MCF 10A (cell line): Measurements from ENCODE around the gene VSTM4. TPM values are rescaled to one million over a fixed set of nuclear protein-coding genes. Genes with fewer than 3 reads are reported as not detected.

Experiments
- BruUV-seq: library from RNA; stranded (reverse); fragments of 400-500 nt; replicated peaks from 2 replicates; lab custom pipeline; 2021; lab: Mats Ljungman, UMichigan
- CTCF ChIA-PET: fragments of 300-600 bp; sonication (Branson Sonifier 250); formaldehyde crosslinking; extraction: SDS; loops from one replicate; lab custom pipeline; 2021; ENCODE audit warnings: antibody characterized with exemption, inconsistent platforms; lab: Yijun Ruan, JAX
- POLR2A ChIA-PET: fragments of 300-600, 350-650 bp; sonication (Branson Sonifier 250); formaldehyde crosslinking; extraction: SDS; loops from one replicate; lab custom pipeline; 2020; ENCODE audit warnings: antibody characterized with exemption, inconsistent platforms; lab: Yijun Ruan, JAX
- DNase-seq: peaks from one replicate; pipeline ENCODE4 v3.0.0-alpha.2; 2018; ENCODE audit not compliant: unreplicated experiment
- H3K27ac Mint-ChIP-seq: one replicate; pipeline ENCODE4 v1.8.0; 2022; ENCODE audit warnings: mild to moderate bottlenecking, low read depth, mixed read lengths; ENCODE audit not compliant: unreplicated experiment
- H3K27me3 Mint-ChIP-seq: one replicate; pipeline ENCODE4 v1.8.0; 2022; ENCODE audit warnings: mixed read lengths; ENCODE audit not compliant: insufficient read depth, unreplicated experiment
- H3K36me3 Mint-ChIP-seq: one replicate; pipeline ENCODE4 v1.8.0; 2022; ENCODE audit warnings: mild to moderate bottlenecking, moderate library complexity, mixed read lengths; ENCODE audit not compliant: insufficient read depth, unreplicated experiment
- H3K4me1 Mint-ChIP-seq: one replicate; pipeline ENCODE4 v1.8.0; 2022; ENCODE audit warnings: mixed read lengths; ENCODE audit not compliant: insufficient read depth, unreplicated experiment
- H3K4me3 Mint-ChIP-seq: one replicate; pipeline ENCODE4 v1.8.0; 2022; ENCODE audit warnings: mild to moderate bottlenecking, moderate library complexity, mixed read lengths; ENCODE audit not compliant: unreplicated experiment
- H3K9me3 Mint-ChIP-seq: one replicate; pipeline ENCODE4 v1.8.0; 2022; ENCODE audit warnings: mixed read lengths; ENCODE audit not compliant: unreplicated experiment
- intact Hi-C: fragments of 100-400 bp; cut with micrococcal nuclease; formaldehyde crosslinking; loops from 2 replicates; pipeline ENCODE4 v1.14.1; 2022
- total RNA-seq: library from RNA; stranded (reverse); gene quantifications from 2 replicates; pipeline ENCODE4 v1.2.3, GENCODE V29; 2022
- TF ChIP-seq, protein P1 (sequence below): fragments of 200-600 bp; IDR thresholded peaks from one replicate; pipeline ENCODE4 v1.8.0; 2022; ENCODE audit warnings: antibody characterized with exemption, mild to moderate bottlenecking; ENCODE audit not compliant: unreplicated experiment

The VSTM4 gene
- total RNA-seq, 1 experiment from 2014 or later, result not detected

DNA sequence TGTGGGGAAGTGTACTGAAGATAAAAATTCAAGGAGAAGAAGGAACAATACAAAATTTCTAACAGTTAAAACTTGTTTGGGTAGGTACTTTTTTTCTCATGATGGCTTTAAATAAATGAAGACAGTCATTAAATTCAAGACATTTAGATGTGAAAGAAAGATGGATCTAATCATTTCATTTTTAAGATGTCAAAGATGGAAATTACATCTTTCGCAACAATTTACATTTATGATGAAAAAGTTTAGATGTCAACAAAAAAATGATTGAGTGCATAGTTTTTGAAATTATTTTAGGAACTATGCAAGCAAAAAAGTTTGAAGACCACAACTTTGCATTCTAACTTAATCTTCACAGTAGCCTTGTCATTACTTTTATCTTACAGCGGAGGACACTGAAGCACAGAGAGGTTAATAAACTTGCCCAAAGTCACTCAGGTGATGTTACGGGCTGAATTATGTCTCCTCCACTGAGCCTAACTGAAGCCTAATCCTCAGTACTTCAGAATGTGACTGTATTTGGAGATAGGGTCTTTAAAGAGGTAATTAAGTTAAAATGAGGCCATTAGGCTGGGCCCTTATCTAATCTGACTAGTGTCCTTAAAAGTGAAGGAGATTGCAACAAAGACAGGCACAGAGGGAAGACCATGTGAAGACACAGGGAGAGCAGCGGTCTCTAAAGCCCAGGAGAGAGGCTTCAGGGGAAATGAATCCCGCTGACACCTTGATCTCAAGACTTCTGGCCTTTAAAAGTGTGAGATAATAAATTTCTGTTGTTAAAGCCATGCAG lies 48.2 kb downstream of the VSTM4 start:
- no peak overlapping the region for H3K27ac Mint-ChIP-seq
- ChIA-PET POLR2A (interaction anchor here (0.6 to 0.7 kb wide), 2 partner anchors 28 to 583 kb away, joined by 3 read pairs; no protein-coding TSS in a partner anchor), CTCF (no interaction called here)
- H3K27me3 Mint-ChIP-seq, result peaks cover 23% of the 10 kb centered on the region
- no TSS peak for BruUV-seq
- no peak overlapping the region for H3K4me3 Mint-ChIP-seq
- no peaks in the 10 kb centered on the region for H3K4me1 Mint-ChIP-seq
- H3K9me3 Mint-ChIP-seq, result peaks cover 7% of the 10 kb centered on the region
- DNase-seq, result no peak
- TF ChIP-seq, protein P1, sequence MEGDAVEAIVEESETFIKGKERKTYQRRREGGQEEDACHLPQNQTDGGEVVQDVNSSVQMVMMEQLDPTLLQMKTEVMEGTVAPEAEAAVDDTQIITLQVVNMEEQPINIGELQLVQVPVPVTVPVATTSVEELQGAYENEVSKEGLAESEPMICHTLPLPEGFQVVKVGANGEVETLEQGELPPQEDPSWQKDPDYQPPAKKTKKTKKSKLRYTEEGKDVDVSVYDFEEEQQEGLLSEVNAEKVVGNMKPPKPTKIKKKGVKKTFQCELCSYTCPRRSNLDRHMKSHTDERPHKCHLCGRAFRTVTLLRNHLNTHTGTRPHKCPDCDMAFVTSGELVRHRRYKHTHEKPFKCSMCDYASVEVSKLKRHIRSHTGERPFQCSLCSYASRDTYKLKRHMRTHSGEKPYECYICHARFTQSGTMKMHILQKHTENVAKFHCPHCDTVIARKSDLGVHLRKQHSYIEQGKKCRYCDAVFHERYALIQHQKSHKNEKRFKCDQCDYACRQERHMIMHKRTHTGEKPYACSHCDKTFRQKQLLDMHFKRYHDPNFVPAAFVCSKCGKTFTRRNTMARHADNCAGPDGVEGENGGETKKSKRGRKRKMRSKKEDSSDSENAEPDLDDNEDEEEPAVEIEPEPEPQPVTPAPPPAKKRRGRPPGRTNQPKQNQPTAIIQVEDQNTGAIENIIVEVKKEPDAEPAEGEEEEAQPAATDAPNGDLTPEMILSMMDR, result no peak
- intact Hi-C loops, result no loop called here
- H3K36me3 Mint-ChIP-seq, result no peaks in the 10 kb centered on the region

DNA sequence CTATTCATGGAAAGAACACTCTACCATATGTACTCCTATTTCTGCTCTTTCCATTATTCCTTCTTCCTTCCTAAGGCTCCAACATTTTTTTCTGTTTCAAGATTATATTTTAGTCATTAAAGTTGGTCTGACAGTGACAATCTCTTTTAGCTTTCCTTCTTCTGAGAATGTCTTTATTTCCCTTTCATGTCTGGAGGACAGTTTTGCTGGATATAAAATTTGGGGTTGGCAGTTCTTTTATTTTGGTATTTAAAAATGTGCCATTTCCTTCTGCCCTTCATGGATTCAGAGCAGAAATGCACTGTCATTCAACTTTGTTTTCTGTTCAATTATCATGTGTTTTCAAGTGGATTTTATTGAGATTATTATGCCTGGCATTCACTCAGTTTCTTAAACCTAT lies 53.1 kb downstream of the VSTM4 start:
- ChIA-PET CTCF (no interaction called here), POLR2A (no interaction called here)
- TF ChIP-seq, protein P1, result no peak
- H3K36me3 Mint-ChIP-seq, result no peaks in the 10 kb centered on the region
- H3K9me3 Mint-ChIP-seq, result peaks cover 24% of the 10 kb centered on the region
- no TSS peak for BruUV-seq
- H3K4me1 Mint-ChIP-seq, result no peaks in the 10 kb centered on the region
- H3K27ac Mint-ChIP-seq, result no peak overlapping the region
- DNase-seq, result no peak
- intact Hi-C loops, result no loop called here
- no peak overlapping the region for H3K4me3 Mint-ChIP-seq
- H3K27me3 Mint-ChIP-seq, result peaks cover 17% of the 10 kb centered on the region

DNA sequence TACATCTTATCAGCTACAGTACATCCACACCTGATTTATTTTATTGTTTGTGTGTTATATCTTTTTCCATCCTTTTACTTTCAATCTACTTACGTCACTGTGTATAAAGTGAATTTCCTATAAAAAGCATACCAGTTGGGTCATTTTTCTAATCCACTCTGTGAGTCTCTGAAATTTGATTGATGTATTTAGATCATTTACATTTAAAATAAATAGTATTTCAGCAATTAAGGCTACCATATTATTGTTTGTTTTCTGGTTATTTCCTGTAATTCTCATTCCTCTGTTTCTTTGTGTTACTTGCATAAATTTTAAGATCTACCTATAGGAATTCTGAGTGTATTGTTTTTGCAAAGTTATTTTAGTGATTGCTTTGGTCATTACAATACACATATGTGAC lies 53.7 kb downstream of the VSTM4 start:
- no peak overlapping the region for H3K27ac Mint-ChIP-seq
- DNase-seq, result no peak
- H3K4me1 Mint-ChIP-seq, result no peaks in the 10 kb centered on the region
- H3K9me3 Mint-ChIP-seq, result peaks cover 24% of the 10 kb centered on the region
- POLR2A ChIA-PET, result no interaction called here
- TF ChIP-seq, protein P1, result no peak
- CTCF ChIA-PET, result no interaction called here
- no TSS peak for BruUV-seq
- peaks cover 12% of the 10 kb centered on the region for H3K27me3 Mint-ChIP-seq
- H3K4me3 Mint-ChIP-seq, result no peak overlapping the region
- intact Hi-C loops, result no loop called here
- H3K36me3 Mint-ChIP-seq, result no peaks in the 10 kb centered on the region

GRCh38 chr10:49058463-49059255 lies 56.7 kb downstream of the VSTM4 start:
- POLR2A ChIA-PET, result interaction anchor here (0.6 kb wide), 1 partner anchor 243 kb away, joined by 3 read pairs; no protein-coding TSS in a partner anchor
- intact Hi-C loops, result no loop called here
- Mint-ChIP-seq H3K27me3 (no peaks in the 10 kb centered on the region), H3K4me1 (peaks cover 6% of the 10 kb centered on the region), H3K27ac (no peak overlapping the region), H3K4me3 (no peak overlapping the region), H3K9me3 (peaks cover 24% of the 10 kb centered on the region), H3K36me3 (no peaks in the 10 kb centered on the region)
- DNase-seq, result no peak
- no TSS peak for BruUV-seq
- CTCF ChIA-PET, result interaction anchor here (0.8 kb wide), 1 partner anchor 76 kb away, joined by 3 read pairs; no protein-coding TSS in a partner anchor
- TF ChIP-seq, protein P1, result no peak
